Testis (tissue), 3 donors: ENCODE results near the gene SLC26A8. TPM values are rescaled to one million over a fixed set of nuclear protein-coding genes. Genes with fewer than 3 reads are reported as not detected.

Experiments used
- DNase-seq: peaks from one replicate; pipeline ENCODE4 v3.0.0-alpha.2; 2019
- H3K27ac ChIP-seq, 2 donors: fragments of 200-600 bp; sonication (generic); one replicate each; pipeline ENCODE4 v1.5.1; 2019
- H3K27me3 ChIP-seq: fragments of 200-600 bp; sonication (generic); one replicate; pipeline ENCODE4 v1.5.1; 2019
- H3K36me3 ChIP-seq: fragments of 200-600 bp; sonication (generic); one replicate; pipeline ENCODE4 v1.5.1; 2017; ENCODE audit warnings: low read depth; ENCODE audit errors: missing control alignments
- H3K4me1 ChIP-seq: fragments of 200-600 bp; sonication (generic); one replicate; pipeline ENCODE4 v1.5.1; 2019
- H3K4me3 ChIP-seq, 2 donors: fragments of 200-600 bp; sonication (generic); one replicate each; pipeline ENCODE4 v1.5.1; 2017 to 2019
- H3K9me3 ChIP-seq: fragments of 200-600 bp; sonication (generic); one replicate; pipeline ENCODE4 v1.5.1; 2017
- POLR2A ChIP-seq: fragments of 450-650 bp; IDR thresholded peaks from one replicate; pipeline ENCODE4 v1.6.1; 2017; ENCODE audit warnings: antibody characterized with exemption, mild to moderate bottlenecking, moderate library complexity
- WGBS, 2 donors: methylation state at CpG; one replicate each; pipeline ENCODE4 v1.1.5; 2018; 5-methylcytosine and 5-hydroxymethylcytosine counted together
- intact Hi-C: fragments of 100-400 bp; cut with DNase I; formaldehyde crosslinking; loops from one replicate; pipeline ENCODE4 v1.15.1; 2023; ENCODE audit warnings: low total_unique reads
- polyA plus RNA-seq: library from polyadenylated mRNA; stranded (reverse); fragments of 350-450 nt; fragmentation: Illumina TruSeq; extraction: RNeasy Lipid Tissue Mini Kit (QIAGEN cat#74804); gene quantifications from one replicate; pipeline ENCODE4 v1.2.3, GENCODE V29; 2014; ENCODE audit warnings: low read depth, low replicate concordance; ENCODE audit not compliant: insufficient read depth
- total RNA-seq, 2 donors: library from RNA; depleted of rRNA; stranded (reverse); fragments of >200 nt; gene quantifications; one replicate each; pipeline ENCODE4 v1.2.3, GENCODE V29; 2016
- TF ChIP-seq, protein P1 (sequence below), 3 experiments: fragments of 450-650 bp in 2 of 3; fragments of 200-600 bp in 1 of 3; sonication (generic) in 1 of 3; IDR thresholded peaks; one replicate each; pipeline ENCODE4 v1.5.1; 2016 to 2019; ENCODE audit warnings: antibody characterized with exemption in 3 of 3, mild to moderate bottlenecking in 2 of 3, moderate library complexity in 1 of 3

The SLC26A8 gene
- total and polyA plus RNA-seq, 3 donors from 2014 or later: 52.0 to 160 (median 66.9) TPM

DNA sequence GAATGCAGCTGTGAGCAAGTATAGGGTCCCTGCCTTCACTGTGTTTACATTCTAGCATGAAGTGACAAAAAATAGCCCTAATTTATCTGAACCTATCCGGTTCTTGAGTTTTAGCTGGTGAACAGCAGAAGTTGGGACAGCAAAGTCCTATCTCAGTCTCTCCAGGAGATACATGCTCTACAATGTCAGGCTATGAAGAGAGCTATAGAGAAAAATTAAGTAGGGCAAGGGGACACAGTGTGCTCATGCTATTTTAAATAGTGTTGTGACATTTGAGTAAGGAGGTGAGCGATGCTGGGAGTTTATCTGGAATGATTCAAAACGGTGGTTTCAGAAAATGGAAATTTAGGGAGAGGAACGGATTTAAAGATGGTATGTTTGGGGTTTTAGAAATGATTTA, 124.0 kb downstream of the SLC26A8 start:
- Histone ChIP-seq H3K36me3 (no peaks in the 10 kb centered on the region), H3K4me1 (no peaks in the 10 kb centered on the region), H3K4me3 (no peak overlapping the region), H3K27me3 (no peaks in the 10 kb centered on the region), H3K27ac (no peak overlapping the region), H3K9me3 (no peaks in the 10 kb centered on the region)
- no peak for DNase-seq
- 88 to 90% methylated on average over 4 of the region's 4 CpGs for WGBS, 2 donors
- TF ChIP-seq POLR2A: no peak
- TF ChIP-seq, protein P1, sequence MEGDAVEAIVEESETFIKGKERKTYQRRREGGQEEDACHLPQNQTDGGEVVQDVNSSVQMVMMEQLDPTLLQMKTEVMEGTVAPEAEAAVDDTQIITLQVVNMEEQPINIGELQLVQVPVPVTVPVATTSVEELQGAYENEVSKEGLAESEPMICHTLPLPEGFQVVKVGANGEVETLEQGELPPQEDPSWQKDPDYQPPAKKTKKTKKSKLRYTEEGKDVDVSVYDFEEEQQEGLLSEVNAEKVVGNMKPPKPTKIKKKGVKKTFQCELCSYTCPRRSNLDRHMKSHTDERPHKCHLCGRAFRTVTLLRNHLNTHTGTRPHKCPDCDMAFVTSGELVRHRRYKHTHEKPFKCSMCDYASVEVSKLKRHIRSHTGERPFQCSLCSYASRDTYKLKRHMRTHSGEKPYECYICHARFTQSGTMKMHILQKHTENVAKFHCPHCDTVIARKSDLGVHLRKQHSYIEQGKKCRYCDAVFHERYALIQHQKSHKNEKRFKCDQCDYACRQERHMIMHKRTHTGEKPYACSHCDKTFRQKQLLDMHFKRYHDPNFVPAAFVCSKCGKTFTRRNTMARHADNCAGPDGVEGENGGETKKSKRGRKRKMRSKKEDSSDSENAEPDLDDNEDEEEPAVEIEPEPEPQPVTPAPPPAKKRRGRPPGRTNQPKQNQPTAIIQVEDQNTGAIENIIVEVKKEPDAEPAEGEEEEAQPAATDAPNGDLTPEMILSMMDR (IDR thresholded peaks at IDR 0.05): no peak
- intact Hi-C loops: no loop called here

DNA sequence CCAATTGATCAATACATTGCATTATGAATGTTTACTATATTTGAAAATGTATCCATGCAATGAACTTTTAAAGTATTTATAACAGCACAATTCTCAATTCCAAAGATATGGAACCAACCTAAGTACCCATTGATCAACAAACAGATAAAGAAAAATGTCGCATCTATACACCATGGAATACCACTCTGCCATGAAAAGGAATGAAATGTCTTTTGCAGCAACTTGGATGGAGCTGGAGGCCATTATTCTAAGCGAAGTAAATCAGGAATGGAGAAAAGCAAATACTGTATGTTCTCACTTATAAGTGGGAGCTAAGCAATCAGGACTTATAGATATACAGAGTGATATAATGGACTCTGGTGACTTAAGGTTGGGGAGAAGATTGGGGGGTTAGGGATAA, 126.4 kb downstream of the SLC26A8 start:
- no peak overlapping the region for H3K4me3 ChIP-seq
- no peaks in the 10 kb centered on the region for H3K27me3 ChIP-seq
- TF ChIP-seq, protein P1 (IDR thresholded peaks at IDR 0.05): no peak
- intact Hi-C loops: no loop called here
- no peak overlapping the region for H3K27ac ChIP-seq
- H3K9me3 ChIP-seq: no peaks in the 10 kb centered on the region
- H3K4me1 ChIP-seq: no peaks in the 10 kb centered on the region
- 94 to 100% methylated on average over 2 of the region's 2 CpGs for WGBS, 2 donors
- H3K36me3 ChIP-seq: no peaks in the 10 kb centered on the region
- DNase-seq: no peak

DNA sequence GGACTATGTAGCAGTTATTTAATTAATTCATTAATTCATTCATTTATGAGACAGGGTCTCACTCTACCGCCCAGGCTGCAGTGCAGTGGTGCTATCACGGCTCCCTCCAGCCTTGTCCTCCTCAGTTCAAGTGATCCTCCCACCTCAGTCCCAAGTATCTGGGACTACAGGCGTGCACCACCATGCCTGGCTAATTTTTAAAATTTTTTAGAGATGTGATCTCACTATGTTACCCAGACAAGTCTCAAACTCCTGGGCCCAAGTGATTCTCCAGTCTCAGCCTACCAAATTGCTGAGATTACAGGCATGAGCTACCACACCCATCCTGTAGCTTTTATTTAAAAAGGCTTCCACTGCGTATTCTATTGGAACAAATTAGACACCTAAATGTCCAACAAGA, 127.0 kb downstream of the SLC26A8 start:
- no peak for TF ChIP-seq POLR2A
- TF ChIP-seq, protein P1 (IDR thresholded peaks at IDR 0.05): no peak
- 82 to 93% methylated on average over 4 of the region's 4 CpGs for WGBS, 2 donors
- Histone ChIP-seq H3K27ac (no peak overlapping the region), H3K4me3 (no peak overlapping the region), H3K4me1 (no peaks in the 10 kb centered on the region), H3K27me3 (no peaks in the 10 kb centered on the region), H3K36me3 (no peaks in the 10 kb centered on the region), H3K9me3 (no peaks in the 10 kb centered on the region)
- intact Hi-C loops: no loop called here
- DNase-seq: no peak

DNA sequence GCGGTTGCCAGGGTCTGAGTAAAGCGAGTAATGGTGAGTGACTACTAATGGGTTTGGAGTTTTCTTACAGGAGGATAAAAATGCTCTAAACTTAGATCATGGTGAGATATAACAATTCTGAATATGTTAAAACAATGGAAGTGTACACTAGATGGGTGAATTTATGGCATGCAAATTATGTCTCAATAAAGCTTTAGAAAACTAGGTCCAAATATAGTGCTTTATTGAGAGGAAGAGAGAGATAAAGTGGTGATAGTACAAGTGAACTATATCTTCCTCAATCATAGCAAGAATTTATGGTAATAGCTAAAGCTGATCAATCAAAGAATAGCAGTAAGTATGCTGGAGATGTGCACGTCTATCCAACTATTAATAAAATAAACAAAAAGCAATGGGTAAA, 127.4 kb downstream of the SLC26A8 start:
- Histone ChIP-seq H3K9me3 (no peaks in the 10 kb centered on the region), H3K4me1 (no peaks in the 10 kb centered on the region), H3K27me3 (no peaks in the 10 kb centered on the region), H3K27ac (no peak overlapping the region), H3K4me3 (no peak overlapping the region), H3K36me3 (no peaks in the 10 kb centered on the region)
- 92 to 96% methylated on average over 3 of the region's 3 CpGs for WGBS, 2 donors
- DNase-seq: no peak
- intact Hi-C loops: no loop called here
- no peak for TF ChIP-seq POLR2A
- TF ChIP-seq, protein P1 (IDR thresholded peaks at IDR 0.05): no peak

DNA sequence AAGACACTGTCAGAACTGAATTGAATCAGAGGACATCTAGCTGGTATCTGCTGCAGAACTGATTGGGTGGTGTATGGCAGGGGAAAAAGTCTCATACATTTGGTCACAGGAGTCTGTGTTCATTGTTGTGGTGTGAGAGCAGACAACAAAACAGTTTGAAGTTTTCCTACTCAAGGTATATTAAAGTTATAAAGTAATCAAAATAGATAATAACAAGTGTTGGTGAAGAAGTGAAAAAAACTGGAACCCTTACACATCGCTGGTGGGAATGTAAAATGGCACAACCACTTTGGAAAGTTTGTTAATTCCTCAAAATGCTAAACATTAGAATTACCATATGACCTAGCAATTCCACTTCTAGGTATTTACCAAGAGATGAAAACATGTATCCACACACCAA, 128.2 kb downstream of the SLC26A8 start:
- no peaks in the 10 kb centered on the region for H3K36me3 ChIP-seq
- no peak overlapping the region for H3K4me3 ChIP-seq
- H3K27ac ChIP-seq: no peak overlapping the region
- H3K9me3 ChIP-seq: no peaks in the 10 kb centered on the region
- H3K4me1 ChIP-seq: no peaks in the 10 kb centered on the region
- TF ChIP-seq, protein P1 (IDR thresholded peaks at IDR 0.05): no peak
- TF ChIP-seq POLR2A: no peak
- intact Hi-C loops: no loop called here
- DNase-seq: no peak
- no peaks in the 10 kb centered on the region for H3K27me3 ChIP-seq
- 96 to 97% methylated on average over 1 of the region's 1 CpG for WGBS, 2 donors
